HG03175 (cell line): ENCODE measurements around the gene TNFRSF1A.

Source experiments
- ATAC-seq: cut with Tn5 transposase; IDR thresholded peaks from one replicate; pipeline ENCODE4 v1.9.1; 2021; ENCODE audit warnings: mild to moderate bottlenecking, moderate library complexity; ENCODE audit not compliant: unreplicated experiment

The TNFRSF1A gene

GRCh38 chr12:6341417-6342139 lies at the start of gene TNFRSF1A:
Gene TNFRSF1A, minus strand, starts transcription at chr12:6342076. Its CDS starts 262 bp downstream, at chr12:6341814.
- no peak for ATAC-seq

- no peak for ATAC-seq
Measured at GRCh38 chr12:6391013-6391412, 49.1 kb upstream of the TNFRSF1A start.

- ATAC-seq: no peak
Measured at GRCh38 chr12:6390084-6390799, 48.4 kb upstream of the TNFRSF1A start.

DNA sequence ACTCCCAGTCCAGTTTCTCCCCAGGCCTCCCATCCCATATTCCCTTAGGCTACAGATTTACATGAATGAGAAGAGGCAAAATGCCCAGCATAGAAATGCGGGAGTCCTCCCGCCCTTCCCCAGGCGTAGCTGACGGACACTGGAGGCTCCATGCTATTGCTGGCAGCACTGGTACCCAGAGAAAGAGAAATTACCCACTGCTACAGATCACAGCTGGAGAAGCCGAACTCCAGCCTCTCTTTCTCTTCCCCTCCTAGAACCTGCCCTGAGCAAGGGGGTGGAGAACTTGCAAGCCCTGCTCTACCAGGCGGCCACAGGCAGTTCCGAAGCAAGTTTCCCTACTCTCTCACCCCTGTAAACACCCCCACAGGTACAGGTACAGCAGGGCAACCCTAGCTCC lies 45.7 kb upstream of the TNFRSF1A start:
- ATAC-seq: no peak

DNA sequence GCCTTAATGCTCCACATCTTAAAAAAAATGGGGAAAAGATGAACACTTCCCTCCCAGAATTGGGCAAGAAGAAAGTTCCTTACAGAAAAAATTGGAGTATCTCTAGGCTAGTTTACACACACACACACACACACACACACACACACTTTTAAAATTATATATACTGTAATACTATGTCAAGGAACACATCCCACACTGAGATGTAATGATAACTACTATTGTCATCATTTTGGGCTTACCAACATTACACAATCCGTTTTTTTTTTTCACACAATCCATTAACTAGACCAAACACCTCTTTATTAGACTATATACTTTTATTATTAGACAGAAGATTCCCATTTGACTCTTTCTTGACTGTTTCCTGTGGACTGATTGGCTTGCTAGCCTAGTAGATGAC lies 44.6 kb upstream of the TNFRSF1A start:
- no peak for ATAC-seq

- ATAC-seq: no peak
Measured at GRCh38 chr12:6386038-6386437, 44.2 kb upstream of the TNFRSF1A start.

DNA sequence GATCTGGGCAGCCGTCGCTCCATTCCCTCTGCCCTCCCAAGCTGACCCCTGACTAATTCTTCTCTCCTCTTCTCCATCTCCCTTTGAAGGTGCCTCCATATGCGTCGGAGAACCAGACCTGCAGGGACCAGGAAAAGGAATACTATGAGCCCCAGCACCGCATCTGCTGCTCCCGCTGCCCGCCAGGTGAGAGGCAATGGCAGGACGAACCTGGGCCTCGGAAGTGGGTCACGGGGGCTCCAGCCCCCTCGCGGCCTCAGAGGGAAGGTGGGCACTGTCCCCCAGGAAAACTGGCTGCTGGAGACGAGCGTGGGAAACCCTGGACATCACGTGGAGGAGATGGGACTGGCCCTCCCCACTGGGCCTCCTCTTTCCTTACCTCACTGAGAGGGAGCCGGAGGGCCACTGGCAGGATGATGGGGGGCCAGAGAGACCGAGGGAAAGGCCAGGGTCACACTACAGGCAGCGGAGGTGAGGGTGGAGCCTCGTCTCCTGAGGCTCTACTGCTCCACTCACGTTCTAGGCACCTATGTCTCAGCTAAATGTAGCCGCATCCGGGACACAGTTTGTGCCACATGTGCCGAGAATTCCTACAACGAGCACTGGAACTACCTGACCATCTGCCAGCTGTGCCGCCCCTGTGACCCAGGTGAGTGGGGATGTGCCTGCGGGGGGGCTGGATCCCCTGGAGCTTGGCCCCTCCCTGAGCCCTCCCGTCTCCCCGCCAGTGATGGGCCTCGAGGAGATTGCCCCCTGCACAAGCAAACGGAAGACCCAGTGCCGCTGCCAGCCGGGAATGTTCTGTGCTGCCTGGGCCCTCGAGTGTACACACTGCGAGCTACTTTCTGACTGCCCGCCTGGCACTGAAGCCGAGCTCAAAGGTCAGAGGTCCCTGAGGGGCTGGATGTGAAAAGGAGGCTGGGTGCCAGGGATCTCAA lies 42.9 kb upstream of the TNFRSF1A start:
- ATAC-seq: no peak

- ATAC-seq: no peak
Measured at GRCh38 chr12:6383572-6384498, 42.0 kb upstream of the TNFRSF1A start, which contains the start of gene LTBR. Gene LTBR, plus strand, starts transcription at chr12:6384162. Its CDS starts 197 bp downstream, at chr12:6384359.

DNA sequence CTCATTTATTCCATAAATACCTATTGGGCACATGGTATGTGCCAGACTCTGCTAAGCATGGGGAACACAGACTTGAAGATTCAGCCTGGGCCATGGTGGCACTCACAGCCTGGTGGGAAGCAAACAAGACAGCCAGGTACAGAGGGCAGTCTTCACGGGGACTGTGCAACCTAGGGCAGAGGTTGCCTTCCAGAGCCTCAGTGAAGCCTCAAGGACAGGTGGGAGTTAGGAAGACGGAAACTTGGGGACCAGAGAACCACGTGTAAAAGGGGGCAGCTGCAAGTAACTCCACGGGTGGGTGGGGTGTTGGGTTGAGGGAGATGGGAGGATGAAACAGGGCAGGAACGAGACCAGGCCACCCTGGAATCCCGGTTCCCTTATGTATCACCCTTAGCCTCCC lies 41.1 kb upstream of the TNFRSF1A start:
- ATAC-seq: no peak

- no peak for ATAC-seq
Measured at GRCh38 chr12:6382371-6382770, 40.5 kb upstream of the TNFRSF1A start.

DNA sequence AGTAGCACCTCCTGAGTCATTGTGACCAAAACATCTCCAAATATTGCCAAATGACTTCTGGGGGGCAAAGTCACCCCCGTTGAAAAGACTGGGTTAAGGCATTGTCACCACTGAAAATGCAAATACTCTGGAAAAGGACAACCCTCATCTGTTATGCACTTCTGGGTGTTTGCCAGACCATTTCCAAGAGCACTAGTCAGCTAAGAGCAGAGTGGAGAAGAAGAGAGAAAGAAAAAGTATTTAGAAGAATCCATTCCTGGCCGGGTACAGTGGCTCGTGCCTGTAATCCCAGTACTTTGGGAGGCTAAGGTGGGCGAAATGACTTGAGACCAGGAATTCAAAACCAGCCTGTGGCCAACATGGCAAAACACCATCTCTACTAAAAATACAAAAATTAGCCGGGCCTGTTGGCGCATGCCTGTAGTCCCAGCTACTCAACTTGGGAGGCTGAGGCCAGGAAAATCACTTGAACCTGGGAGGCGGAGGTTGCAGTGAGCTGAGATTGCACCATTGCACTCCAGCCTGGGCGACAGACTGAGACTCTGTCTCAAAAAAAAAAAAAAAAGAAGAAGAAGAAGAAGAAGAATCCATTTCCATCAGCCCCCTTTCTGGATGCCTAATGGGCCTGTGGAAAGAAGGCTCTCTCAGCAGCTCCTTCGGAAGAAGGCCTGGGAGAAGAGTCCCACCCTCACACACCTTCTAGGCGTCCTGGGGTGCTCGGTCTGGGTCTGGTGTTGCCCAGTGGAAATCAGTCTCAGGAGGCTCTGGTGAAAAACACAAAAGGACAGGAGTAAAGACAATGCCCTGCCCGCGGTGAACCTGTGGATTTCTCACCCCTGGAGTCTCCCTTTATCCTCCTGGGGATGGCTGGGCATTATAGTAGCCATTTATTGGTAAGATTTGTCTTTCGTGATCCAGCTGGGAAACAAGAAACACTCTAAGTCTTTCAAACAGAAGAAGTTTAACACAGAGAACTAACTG lies 38.6 kb upstream of the TNFRSF1A start:
- no peak for ATAC-seq

GRCh38 chr12:6378709-6379472 lies 37.0 kb upstream of the TNFRSF1A start:
- no peak for ATAC-seq

DNA sequence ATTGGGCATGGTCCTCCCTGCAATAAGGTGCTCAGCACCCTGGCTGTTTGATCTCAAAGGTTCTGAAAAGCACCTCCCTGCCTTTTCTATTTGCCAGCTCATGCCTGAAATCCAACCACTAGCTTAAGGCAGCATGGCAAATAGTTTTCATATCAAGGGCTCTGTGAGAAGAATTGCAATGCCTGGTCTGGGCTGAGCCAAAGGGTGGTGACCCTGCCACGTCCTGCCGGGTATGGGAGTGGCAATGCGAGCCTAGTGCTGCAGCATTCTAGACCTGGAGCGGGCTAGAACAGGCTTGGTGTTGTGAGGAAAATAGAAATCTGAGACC lies 35.8 kb upstream of the TNFRSF1A start:
- ATAC-seq: no peak

DNA sequence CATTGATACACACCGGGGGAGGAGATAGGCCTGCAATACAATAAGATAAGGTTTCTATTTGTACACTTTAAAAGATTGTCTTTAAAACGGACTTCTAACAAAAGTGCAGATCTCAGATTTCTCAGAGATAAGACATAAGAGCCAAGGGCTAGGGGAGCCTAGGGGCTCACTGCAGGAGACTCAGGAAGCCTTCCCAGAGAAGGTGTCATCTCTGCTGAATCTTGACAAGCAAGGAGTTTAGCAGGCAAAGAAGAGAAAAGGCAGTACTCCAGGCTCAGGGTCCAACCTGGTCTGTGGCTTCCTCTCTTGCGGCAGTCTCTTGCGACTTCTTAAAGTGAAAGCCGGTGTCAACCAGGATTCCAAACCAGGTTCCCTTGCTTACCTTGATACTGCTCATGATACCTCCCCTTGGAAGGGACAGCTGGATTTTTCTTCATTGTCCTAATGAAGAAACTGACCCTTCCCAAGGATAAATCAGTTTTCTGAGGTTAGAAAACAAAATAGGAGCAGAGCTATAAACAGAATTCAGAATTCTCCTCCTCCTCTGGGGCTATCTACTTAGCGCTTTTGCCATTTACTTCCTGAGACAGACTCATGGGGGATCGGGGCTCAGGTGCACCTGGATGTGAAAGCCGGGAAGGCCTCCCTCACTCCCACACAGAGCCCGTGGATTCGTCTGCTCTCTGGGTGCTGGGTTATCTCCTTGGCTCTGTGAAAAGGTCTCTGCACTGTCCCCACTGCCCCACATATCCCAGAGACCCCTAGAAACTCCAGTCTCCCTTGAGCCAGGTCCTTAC lies 35.2 kb upstream of the TNFRSF1A start:
- no peak for ATAC-seq

DNA sequence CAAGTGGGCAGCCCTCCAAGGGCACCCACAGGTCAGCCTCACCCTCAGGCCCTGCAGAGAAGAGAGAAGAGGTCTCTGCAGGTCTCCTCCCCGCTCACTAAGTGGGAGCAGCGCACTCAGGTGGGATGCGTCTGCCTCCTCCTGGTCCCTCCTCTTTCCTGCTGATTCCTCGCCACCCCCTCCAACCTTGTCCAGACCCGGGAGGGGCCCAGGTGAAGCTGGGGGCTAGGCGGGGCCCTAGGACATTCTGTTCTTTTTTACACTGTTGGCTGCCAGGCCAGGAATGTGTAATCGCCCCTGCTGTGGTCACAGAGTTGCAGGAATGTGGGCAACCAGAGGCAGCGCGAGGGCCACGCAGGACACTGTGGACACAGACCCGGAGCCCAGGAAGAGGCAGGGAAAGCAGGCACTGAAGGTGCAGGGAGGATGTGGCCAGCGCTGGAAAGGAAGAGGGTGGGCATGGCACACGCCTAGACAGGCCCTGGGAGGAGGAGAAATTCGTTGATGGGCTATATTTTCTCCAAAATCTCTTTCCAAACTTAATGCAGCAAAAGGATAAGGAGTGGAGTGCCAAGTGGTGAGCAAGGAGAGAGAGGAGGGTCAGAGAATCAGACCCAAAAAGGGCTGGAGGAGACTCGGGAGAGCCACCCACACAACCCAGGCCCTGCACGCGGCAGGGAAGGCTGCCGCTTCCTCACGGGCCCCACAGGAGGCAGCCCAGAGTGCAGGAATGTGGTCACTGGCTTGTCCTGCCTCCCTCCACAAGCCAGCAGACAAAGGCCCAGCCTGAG lies 34.4 kb upstream of the TNFRSF1A start:
- no peak for ATAC-seq

- ATAC-seq: no peak
Measured at GRCh38 chr12:6375269-6376078, 33.6 kb upstream of the TNFRSF1A start, which contains the start of gene SCNN1A. Gene SCNN1A, minus strand, starts transcription at chr12:6375563. Its CDS starts 780 bp downstream, at chr12:6374783.
